K562 (cell line): ENCODE measurements around the gene PAQR6. TPM values are rescaled to one million over a fixed set of nuclear protein-coding genes. Genes with fewer than 3 reads are reported as not detected.

Experiments used
- CBX5 ChIP-seq: IDR thresholded peaks from 2 replicates; pipeline ENCODE4 v1.6.1; 2014; ENCODE audit warnings: low read depth, borderline replicate concordance
- FOXO4 ChIP-seq: fragments of 450-650 bp; formaldehyde crosslinking; IDR thresholded peaks from 2 replicates; pipeline ENCODE4 v1.4.0; 2020; ENCODE audit warnings: mild to moderate bottlenecking, moderate library complexity
- HNRNPLL ChIP-seq: fragments of 200-400 bp; formaldehyde crosslinking; IDR thresholded peaks from 2 replicates; pipeline ENCODE4 v1.6.1; 2017; ENCODE audit warnings: low read length, low read depth, mild to moderate bottlenecking; ENCODE audit not compliant: poor library complexity, severe bottlenecking
- KLF1 ChIP-seq: fragments of 450-650 bp; IDR thresholded peaks from 2 replicates; pipeline ENCODE4 v1.6.1; 2016; ENCODE audit warnings: missing genetic modification characterization, missing compliant biosample characterization
- MLX ChIP-seq, 2 experiments: fragments of 450-650 bp in 1 of 2; sonication (generic) in 1 of 2; formaldehyde crosslinking; conservative IDR thresholded peaks; 2 replicates each; pipeline versions ENCODE4 v1.4.0 to v1.8.1; 2020 to 2022; ENCODE audit warnings: mild to moderate bottlenecking in 1 of 2, missing genetic modification reagents in 1 of 2
- NCOA4 ChIP-seq: fragments of 450-650 bp; IDR thresholded peaks from 2 replicates; pipeline ENCODE4 v1.6.1; 2018; ENCODE audit warnings: mild to moderate bottlenecking; ENCODE audit not compliant: partially characterized antibody
- PCBP1 ChIP-seq: fragments of 200-400 bp; formaldehyde crosslinking; IDR thresholded peaks from 2 replicates; pipeline ENCODE4 v1.6.1; 2018; ENCODE audit warnings: mild to moderate bottlenecking, low read depth, low read length; ENCODE audit not compliant: poor library complexity, severe bottlenecking
- PHTF2 ChIP-seq: fragments of 250-450 bp; sonication (Bioruptor Pico); IDR thresholded peaks from 2 replicates; pipeline ENCODE4 v1.5.0; 2021; ENCODE audit warnings: mild to moderate bottlenecking
- PRDM10 ChIP-seq: fragments of 450-650 bp; IDR thresholded peaks from 2 replicates; pipeline ENCODE4 v1.6.1; 2018; ENCODE audit not compliant: partially characterized antibody
- RB1 ChIP-seq: fragments of 450-650 bp; IDR thresholded peaks from 2 replicates; pipeline ENCODE4 v1.6.1; 2017; ENCODE audit warnings: low read depth, mild to moderate bottlenecking
- TAF9B ChIP-seq: fragments of 450-650 bp; IDR thresholded peaks from 2 replicates; pipeline ENCODE4 v1.6.1; 2018; ENCODE audit warnings: mild to moderate bottlenecking; ENCODE audit not compliant: partially characterized antibody
- TGIF2 ChIP-seq: sonication (generic); formaldehyde crosslinking; IDR thresholded peaks from 2 replicates; pipeline ENCODE4 v1.8.1; 2022; ENCODE audit warnings: mild to moderate bottlenecking, missing genetic modification reagents, moderate library complexity
- ZNF518B ChIP-seq: fragments of 250-450 bp; sonication (Bioruptor Pico); IDR thresholded peaks from 2 replicates; pipeline ENCODE4 v1.5.0; 2021; ENCODE audit warnings: mild to moderate bottlenecking, moderate library complexity
- polyA plus RNA-seq, 8 experiments: library from polyadenylated mRNA; depleted of rRNA in 4 of 8; stranded (reverse) in 5 of 8; unstranded in 3 of 8; fragments of >200 nt; fragmentation: Nextera tagmentation in 2 of 8; fragmentation: Illumina TruSeq in 1 of 8; extraction: Ambion mirVana in 2 of 8; extraction: Trizol in 1 of 8; gene quantifications; 2 replicates each; pipeline versions ENCODE4 v1.2.1 to v1.2.3, GENCODE V29; 2011 to 2014; ENCODE audit warnings: inconsistent platforms in 1 of 8, missing spikeins in 1 of 8
- total RNA-seq, 7 experiments: library from RNA; depleted of rRNA in 6 of 7; stranded (reverse); fragments of >200 nt in 6 of 7; fragmentation: Illumina TruSeq in 2 of 7; extraction: Trizol in 2 of 7; gene quantifications; 2 replicates each; pipeline versions ENCODE4 v1.2.1 to v1.2.3, GENCODE V29; 2011 to 2021; ENCODE audit warnings: low replicate concordance in 1 of 7

Gene PAQR6
- total and polyA plus RNA-seq, 9 of the 15 experiments (the other 6 are each of a cell fraction or from before 2014, with no cell fraction given): 0.07 to 1.8 (median 0.62) TPM

DNA sequence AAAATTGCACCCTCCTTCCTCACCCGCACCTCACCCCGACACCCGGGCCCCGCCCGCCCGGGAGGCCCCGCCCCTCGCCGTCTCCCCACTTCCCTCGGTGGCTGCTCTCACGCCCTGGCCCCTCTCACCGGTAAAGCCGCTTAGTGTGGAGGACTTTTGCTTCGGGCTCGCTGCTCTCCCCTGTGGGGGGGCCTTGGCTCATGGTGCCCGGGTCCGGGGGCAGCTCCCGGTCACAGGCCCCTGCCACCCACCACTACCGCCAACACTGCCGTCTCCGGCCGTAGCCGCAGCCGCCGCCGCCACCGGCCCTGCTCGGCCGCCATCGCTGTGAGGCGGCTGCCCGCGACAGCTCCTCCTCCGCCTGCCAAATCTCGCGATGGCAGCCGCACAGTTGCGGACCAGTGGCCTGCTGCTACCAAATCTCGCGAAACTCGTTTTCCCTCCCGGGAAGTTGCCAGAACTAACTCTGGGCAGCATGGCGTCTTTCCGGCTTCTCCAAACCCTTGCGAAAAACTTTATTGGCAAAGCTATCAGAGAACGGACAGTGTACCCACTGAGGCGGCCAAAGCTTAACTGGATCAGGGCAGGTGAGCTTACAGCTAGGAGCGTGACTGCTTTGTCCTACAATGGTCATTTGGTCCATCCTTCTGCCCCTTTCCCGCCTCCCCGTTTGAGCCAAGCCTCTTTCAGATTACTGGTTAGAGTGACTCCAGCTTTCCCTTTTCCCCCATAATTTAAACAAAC, 34.8 kb upstream of the PAQR6 start, which contains the start of gene SMG5 (continued):
- TF ChIP-seq KLF1 (tag): peak; percentile 73; the same call in 1 of the 2 replicates
- TF ChIP-seq RB1: peak; percentile 83
- TF ChIP-seq HNRNPLL: peak; percentile 42
- TF ChIP-seq ZNF518B (CRISPR knock-in tag): no peak
- TF ChIP-seq PRDM10: no peak
- TF ChIP-seq NCOA4: no peak
- TF ChIP-seq PHTF2 (CRISPR knock-in tag): no peak
- TF ChIP-seq PCBP1: no peak
- TF ChIP-seq MLX (CRISPR knock-in tag; conservative IDR thresholded peaks at IDR 0.05): no peak
- no peak for TF ChIP-seq TGIF2 (CRISPR knock-in tag)
- peak; percentile 93 for TF ChIP-seq TAF9B
- no peak for TF ChIP-seq FOXO4 (CRISPR knock-in tag)
- TF ChIP-seq CBX5: no peak
